Astrocyte of the spinal cord (primary cell): ENCODE data around the gene PAX8.

Experiments used
- DNase-seq: peaks from one replicate; pipeline ENCODE4 v3.0.0; 2011; ENCODE audit warnings: low read depth, low spot score
- H3K4me3 ChIP-seq: 2 replicates; pipeline ENCODE4 v1.5.1; 2011; ENCODE audit warnings: low read depth, mild to moderate bottlenecking, low read length, moderate library complexity
- CTCF ChIP-seq: IDR thresholded peaks from 2 replicates; pipeline ENCODE4 v1.5.1; 2012; ENCODE audit warnings: low read depth, mild to moderate bottlenecking, low read length, inconsistent platforms
- in situ Hi-C: cut with HindIII; loops from 2 replicates; pipeline ENCODE4 v1.10.0; 2017; ENCODE audit warnings: low sequenced_read_pairs

The PAX8 gene

GRCh38 chr2:113198048-113198789, 80.5 kb downstream of the PAX8 start:
- no peak for TF ChIP-seq CTCF
- in situ Hi-C loops = no loop called here
- peak overlapping the region; percentile 60 for H3K4me3 ChIP-seq
- no peak for DNase-seq

DNA sequence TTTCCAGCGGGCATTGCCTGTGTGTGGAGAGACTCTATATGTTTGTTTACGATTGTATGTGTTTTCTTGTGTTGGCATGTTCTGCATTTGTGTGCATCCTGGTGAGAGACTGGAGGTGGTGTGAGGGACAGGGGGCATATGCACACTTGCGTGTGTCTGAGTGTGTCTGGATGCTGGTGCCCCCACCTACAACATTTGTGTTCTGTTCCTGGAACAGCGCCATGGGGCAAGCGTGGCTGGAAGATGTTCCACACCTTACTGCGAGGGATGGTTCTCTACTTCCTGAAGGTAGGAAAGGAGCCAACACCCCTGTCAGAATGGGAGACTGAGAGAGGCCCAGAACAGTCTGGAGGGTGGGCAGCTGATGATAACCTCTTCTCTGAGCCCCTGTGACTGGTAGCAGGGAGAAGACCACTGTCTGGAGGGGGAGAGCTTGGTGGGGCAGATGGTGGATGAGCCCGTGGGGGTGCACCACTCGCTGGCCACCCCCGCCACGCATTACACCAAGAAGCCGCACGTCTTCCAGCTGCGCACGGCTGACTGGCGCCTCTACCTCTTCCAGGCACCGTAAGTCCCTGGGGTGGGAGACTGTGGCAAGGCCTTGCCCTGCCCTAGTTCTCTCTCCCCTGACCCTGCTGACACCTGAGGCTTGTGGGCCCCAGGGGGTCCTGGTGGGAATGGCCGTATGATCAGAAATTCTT, 81.2 kb downstream of the PAX8 start:
- TF ChIP-seq CTCF = no peak
- H3K4me3 ChIP-seq = no peak overlapping the region
- in situ Hi-C loops = no loop called here
- DNase-seq = no peak

GRCh38 chr2:113196839-113197238, 81.9 kb downstream of the PAX8 start:
- in situ Hi-C loops = no loop called here
- DNase-seq = no peak
- TF ChIP-seq CTCF = no peak

GRCh38 chr2:113195923-113196501, 82.7 kb downstream of the PAX8 start:
- in situ Hi-C loops = no loop called here
- no peak overlapping the region for H3K4me3 ChIP-seq
- no peak for TF ChIP-seq CTCF
- DNase-seq = no peak

More at GRCh38 chr2:113196839-113197238, 81.9 kb downstream of the PAX8 start:
- no peak overlapping the region for H3K4me3 ChIP-seq

- TF ChIP-seq CTCF = no peak
- in situ Hi-C loops = no loop called here
- H3K4me3 ChIP-seq = no peak overlapping the region
- no peak for DNase-seq
Observed at GRCh38 chr2:113192459-113193100, 86.1 kb downstream of the PAX8 start.

DNA sequence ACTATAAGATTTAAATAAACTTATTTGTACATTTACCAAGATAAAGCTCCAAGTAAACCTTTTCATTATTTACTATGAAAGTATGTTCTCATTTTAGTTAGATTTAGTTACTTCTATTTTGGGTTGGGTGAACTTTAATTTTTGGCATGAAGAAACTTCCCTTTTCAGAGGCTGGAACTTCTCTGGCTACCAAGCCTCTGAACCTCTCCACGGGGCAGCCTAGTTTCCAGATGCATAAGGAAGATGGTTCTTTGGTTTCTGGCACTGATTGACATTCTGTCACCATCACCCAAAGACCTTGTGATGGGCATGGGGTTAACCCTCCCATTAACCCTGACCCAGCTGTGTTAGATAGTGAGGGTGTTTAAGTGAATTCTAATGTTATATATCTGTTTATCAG, 87.8 kb downstream of the PAX8 start:
- TF ChIP-seq CTCF = no peak
- no peak for DNase-seq
- in situ Hi-C loops = no loop called here
- H3K4me3 ChIP-seq = no peak overlapping the region
